ENCODE data around the gene EOMES. TPM values are rescaled to one million over a fixed set of nuclear protein-coding genes. Genes with fewer than 3 reads are reported as not detected.

Gene EOMES
- total and polyA plus RNA-seq, 2 of the 4 experiments (the other 2 are of a cell fraction) = not detected

DNA sequence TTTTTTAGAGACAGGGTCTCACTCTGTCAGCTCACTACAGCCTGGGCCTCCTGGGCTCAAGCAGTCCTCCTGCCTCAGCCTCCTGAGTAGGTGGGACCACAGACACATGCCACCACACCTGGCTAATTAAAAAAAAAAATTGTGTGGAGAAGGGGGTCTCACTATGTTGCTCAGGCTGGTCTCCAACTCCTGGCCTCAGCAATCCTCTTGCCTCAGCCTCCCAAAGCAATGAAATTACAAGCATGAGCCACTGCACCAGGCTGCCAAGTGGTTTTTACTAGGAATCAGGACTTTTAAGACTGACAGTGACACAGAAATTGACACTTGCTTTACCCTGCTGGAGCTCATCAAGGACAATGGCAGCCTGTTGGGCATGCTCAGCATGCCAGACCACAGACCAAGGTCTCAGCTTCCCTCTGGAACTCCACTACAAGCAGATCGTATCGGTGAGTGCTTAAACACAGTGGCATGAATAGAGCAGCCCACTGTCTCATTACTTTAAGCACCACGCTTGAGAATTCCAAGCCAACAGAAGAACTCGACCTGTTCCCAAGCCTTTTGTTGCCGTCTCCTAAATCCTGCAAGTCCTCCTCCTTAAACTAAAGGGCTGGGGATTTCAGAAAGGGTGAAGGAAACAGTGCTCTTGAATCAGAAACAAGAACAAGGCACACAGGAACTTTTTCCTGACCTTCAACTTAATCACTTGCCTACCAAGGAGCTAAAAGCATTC lies 41.4 kb downstream of the EOMES start:
- H3K9me1 ChIP-seq (ENCODE audit: insufficient read depth, low read length) = peaks cover 7% of the 10 kb centered on the region
- H3K18ac ChIP-seq (ENCODE audit: low read depth, low read length) = peak overlapping the region; percentile 87
- H3K4ac ChIP-seq (ENCODE audit: low read depth, low read length) = peak overlapping the region; percentile 94
- no peaks in the 10 kb centered on the region for H4K20me1 ChIP-seq (ENCODE audit: insufficient read depth, low read length)
- H2BK20ac ChIP-seq (ENCODE audit: low read depth, low read length) = peak overlapping the region; percentile 96
- DNase-seq (no peak), ATAC-seq (ENCODE audit: low read depth) (0 out of 2 replicates have a peak, but pooled peaks have one; percentile 4)
- BruUV-seq (replicated peaks) = no TSS peak
- peaks cover 12% of the 10 kb centered on the region for H3K4me1 ChIP-seq (ENCODE audit: control insufficient read depth, insufficient read depth, low read length)
- peak overlapping the region; percentile 83 for H2BK15ac ChIP-seq (ENCODE audit: low read depth, low read length)
- H3K14ac ChIP-seq (replicated peaks; ENCODE audit: low read depth, low read length) = peak overlapping the region; percentile 96
- H4K5ac ChIP-seq (ENCODE audit: low read depth, low read length) = peak overlapping the region; percentile 91
- POLR2A ChIA-PET (ENCODE audit: unreplicated experiment) = interaction anchor here (1.0 kb wide), 1 partner anchor 197 kb away, joined by 3 read pairs; no protein-coding TSS in a partner anchor
- H3K27me3 ChIP-seq (ENCODE audit: control insufficient read depth, insufficient read depth, low read length) = no peaks in the 10 kb centered on the region
- CTCF ChIA-PET = interaction anchor here (0.5 to 1.8 kb wide), 26 partner anchors 9 to 1962 kb away, joined by 3 to 8 read pairs (median 4); partner anchors contain the start of gene SLC4A7
- H3K4me2 ChIP-seq (ENCODE audit: low read depth, low read length) = no peak overlapping the region
- H3K27ac ChIP-seq (ENCODE audit: insufficient read depth, low read length) = peak overlapping the region; percentile 55; the same call in 1 of the 2 replicates
- peak overlapping the region; percentile 76 for H2BK5ac ChIP-seq (ENCODE audit: low read depth, low read length, poor library complexity, severe bottlenecking)
- H4K91ac ChIP-seq (ENCODE audit: insufficient read depth, low read depth, low read length) = peak overlapping the region; percentile 88
- H2BK120ac ChIP-seq (ENCODE audit: low read depth, low read length) = peak overlapping the region; percentile 96
- WGBS, 2 experiments (ENCODE audit: extremely low coverage in 2 of 2, insufficient read length in 1 of 2) = no CpG with 5 or more reads among the region's 5 CpGs
- H2AK5ac ChIP-seq (ENCODE audit: low read depth, low read length) = peak overlapping the region; percentile 80
- H2AK9ac ChIP-seq (replicated peaks; ENCODE audit: low read depth, low read length, poor library complexity) = peak overlapping the region; percentile 79
- no peak overlapping the region for H3K4me3 ChIP-seq (ENCODE audit: insufficient read depth, low read depth, low read length)
- H3K36me3 ChIP-seq (ENCODE audit: control insufficient read depth, insufficient read depth, low read length) = no peaks in the 10 kb centered on the region
- H3K9me3 ChIP-seq (ENCODE audit: control insufficient read depth, insufficient read depth, low read length) = no peaks in the 10 kb centered on the region
- peak overlapping the region; percentile 30; the same call in 1 of the 2 replicates for H3K9ac ChIP-seq (ENCODE audit: low read depth, low read length)
- peak overlapping the region; percentile 77 to 86 for H4K8ac ChIP-seq (ENCODE audit: low read depth in 2 of 2, low read length in 2 of 2)
- H3K23ac ChIP-seq (ENCODE audit: low read depth, low read length) = peak overlapping the region; percentile 92
- peak overlapping the region; percentile 86 for H2AFZ ChIP-seq (replicated peaks; ENCODE audit: low read length, poor library complexity)
- in situ Hi-C loops (cut with MboI; ENCODE audit: low sequenced_read_pairs) = loop anchor here (10.0 kb wide), 2 partner anchors 366 to 546 kb away; no protein-coding TSS in a partner anchor
- peak overlapping the region; percentile 24; the same call in 1 of the 2 replicates for H3K56ac ChIP-seq (ENCODE audit: extremely low read depth, insufficient read depth, low read length)
- no peak for TF ChIP-seq POLR2A (IDR thresholded peaks at IDR 0.05; ENCODE audit: low read depth, low read length)
- no peak for TF ChIP-seq RFX5 (IDR thresholded peaks at IDR 0.05; ENCODE audit: low read depth, low read length)
- TF ChIP-seq RCOR1 (IDR thresholded peaks at IDR 0.05; ENCODE audit: insufficient replicate concordance, low read length) = no peak
- no peak for TF ChIP-seq MAZ (IDR thresholded peaks at IDR 0.05; ENCODE audit: borderline replicate concordance, low read depth, low read length)
- TF ChIP-seq, protein P1, sequence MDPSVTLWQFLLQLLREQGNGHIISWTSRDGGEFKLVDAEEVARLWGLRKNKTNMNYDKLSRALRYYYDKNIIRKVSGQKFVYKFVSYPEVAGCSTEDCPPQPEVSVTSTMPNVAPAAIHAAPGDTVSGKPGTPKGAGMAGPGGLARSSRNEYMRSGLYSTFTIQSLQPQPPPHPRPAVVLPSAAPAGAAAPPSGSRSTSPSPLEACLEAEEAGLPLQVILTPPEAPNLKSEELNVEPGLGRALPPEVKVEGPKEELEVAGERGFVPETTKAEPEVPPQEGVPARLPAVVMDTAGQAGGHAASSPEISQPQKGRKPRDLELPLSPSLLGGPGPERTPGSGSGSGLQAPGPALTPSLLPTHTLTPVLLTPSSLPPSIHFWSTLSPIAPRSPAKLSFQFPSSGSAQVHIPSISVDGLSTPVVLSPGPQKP (IDR thresholded peaks at IDR 0.05; ENCODE audit: borderline replicate concordance, low read depth, low read length) = no peak
- TF ChIP-seq NFE2L2 (IDR thresholded peaks at IDR 0.05; ENCODE audit: low read depth, low read length) = no peak
- no peak for TF ChIP-seq SMC3 (IDR thresholded peaks at IDR 0.05; ENCODE audit: low read depth, low read length)
- no peak for TF ChIP-seq MAFK (IDR thresholded peaks at IDR 0.05; ENCODE audit: low read depth, low read length)
- TF ChIP-seq RAD21 (IDR thresholded peaks at IDR 0.05; ENCODE audit: low read length) = no peak
- TF ChIP-seq, protein P2, sequence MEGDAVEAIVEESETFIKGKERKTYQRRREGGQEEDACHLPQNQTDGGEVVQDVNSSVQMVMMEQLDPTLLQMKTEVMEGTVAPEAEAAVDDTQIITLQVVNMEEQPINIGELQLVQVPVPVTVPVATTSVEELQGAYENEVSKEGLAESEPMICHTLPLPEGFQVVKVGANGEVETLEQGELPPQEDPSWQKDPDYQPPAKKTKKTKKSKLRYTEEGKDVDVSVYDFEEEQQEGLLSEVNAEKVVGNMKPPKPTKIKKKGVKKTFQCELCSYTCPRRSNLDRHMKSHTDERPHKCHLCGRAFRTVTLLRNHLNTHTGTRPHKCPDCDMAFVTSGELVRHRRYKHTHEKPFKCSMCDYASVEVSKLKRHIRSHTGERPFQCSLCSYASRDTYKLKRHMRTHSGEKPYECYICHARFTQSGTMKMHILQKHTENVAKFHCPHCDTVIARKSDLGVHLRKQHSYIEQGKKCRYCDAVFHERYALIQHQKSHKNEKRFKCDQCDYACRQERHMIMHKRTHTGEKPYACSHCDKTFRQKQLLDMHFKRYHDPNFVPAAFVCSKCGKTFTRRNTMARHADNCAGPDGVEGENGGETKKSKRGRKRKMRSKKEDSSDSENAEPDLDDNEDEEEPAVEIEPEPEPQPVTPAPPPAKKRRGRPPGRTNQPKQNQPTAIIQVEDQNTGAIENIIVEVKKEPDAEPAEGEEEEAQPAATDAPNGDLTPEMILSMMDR (conservative IDR thresholded peaks at IDR 0.05; ENCODE audit: low read depth, low read length) = no peak
- no peak for TF ChIP-seq CHD1 (IDR thresholded peaks at IDR 0.05; ENCODE audit: low read depth, low read length)
- no peak for TF ChIP-seq FOS (IDR thresholded peaks at IDR 0.05; ENCODE audit: low read depth, low read length)
- no peak for TF ChIP-seq CEBPB (IDR thresholded peaks at IDR 0.05; ENCODE audit: low read depth, low read length)
- TF ChIP-seq MXI1 (IDR thresholded peaks at IDR 0.05; ENCODE audit: borderline replicate concordance, low read depth, low read length) = no peak
- dilution Hi-C loops (cut with HindIII; ENCODE audit: low sequenced_read_pairs, unreplicated experiment) = no loop called here
- peaks cover 0 to 5% of the 10 kb centered on the region in 2 experiments; a peak in 1 of 4 replicates for H3K79me1 ChIP-seq (ENCODE audit: low read depth in 1 of 2, low read length in 2 of 2)
- intact Hi-C loops (cut with micrococcal nuclease) = loop anchor here (1.0 to 5.0 kb wide), 5 partner anchors 145 to 546 kb away; partner anchors contain the start of gene SLC4A7
